ENCODE results near the gene SLC35F3. TPM values are rescaled to one million over a fixed set of nuclear protein-coding genes. Genes with fewer than 3 reads are reported as not detected.

Gene SLC35F3
- total RNA-seq, 2 donors from 2014 or later, result 14.4 to 14.8 TPM

DNA sequence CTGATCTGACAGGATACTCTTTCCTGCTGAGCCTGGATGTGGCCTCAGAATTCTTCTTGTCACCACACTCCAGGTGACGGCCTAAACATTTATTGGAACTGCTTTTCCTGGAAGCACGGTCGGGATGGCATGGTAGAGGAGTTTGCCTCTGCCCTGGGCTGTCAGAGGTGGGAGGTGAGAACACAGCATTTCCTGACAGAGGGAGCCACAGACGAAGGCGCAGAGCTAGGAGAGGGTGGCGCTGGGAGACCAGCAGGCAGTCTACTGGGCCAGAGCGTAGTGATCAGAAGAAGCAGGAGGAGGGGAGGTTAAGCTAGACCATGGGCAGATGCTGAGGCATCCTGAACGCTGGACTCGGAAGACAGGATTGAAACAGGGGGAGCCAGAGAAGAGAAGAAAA, 315.2 kb downstream of the SLC35F3 start:
- TF ChIP-seq, protein P1, sequence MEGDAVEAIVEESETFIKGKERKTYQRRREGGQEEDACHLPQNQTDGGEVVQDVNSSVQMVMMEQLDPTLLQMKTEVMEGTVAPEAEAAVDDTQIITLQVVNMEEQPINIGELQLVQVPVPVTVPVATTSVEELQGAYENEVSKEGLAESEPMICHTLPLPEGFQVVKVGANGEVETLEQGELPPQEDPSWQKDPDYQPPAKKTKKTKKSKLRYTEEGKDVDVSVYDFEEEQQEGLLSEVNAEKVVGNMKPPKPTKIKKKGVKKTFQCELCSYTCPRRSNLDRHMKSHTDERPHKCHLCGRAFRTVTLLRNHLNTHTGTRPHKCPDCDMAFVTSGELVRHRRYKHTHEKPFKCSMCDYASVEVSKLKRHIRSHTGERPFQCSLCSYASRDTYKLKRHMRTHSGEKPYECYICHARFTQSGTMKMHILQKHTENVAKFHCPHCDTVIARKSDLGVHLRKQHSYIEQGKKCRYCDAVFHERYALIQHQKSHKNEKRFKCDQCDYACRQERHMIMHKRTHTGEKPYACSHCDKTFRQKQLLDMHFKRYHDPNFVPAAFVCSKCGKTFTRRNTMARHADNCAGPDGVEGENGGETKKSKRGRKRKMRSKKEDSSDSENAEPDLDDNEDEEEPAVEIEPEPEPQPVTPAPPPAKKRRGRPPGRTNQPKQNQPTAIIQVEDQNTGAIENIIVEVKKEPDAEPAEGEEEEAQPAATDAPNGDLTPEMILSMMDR (conservative IDR thresholded peaks at IDR 0.05), result no peak
- Histone ChIP-seq H3K36me3 (ENCODE audit: control insufficient read depth, insufficient read depth, low read length) (no peaks in the 10 kb centered on the region), H3K4me1 (ENCODE audit: control insufficient read depth, insufficient read depth, low read length) (peaks cover 3% of the 10 kb centered on the region), H3K27ac (ENCODE audit: low read depth, low read length) (no peak overlapping the region), H3K9ac (ENCODE audit: extremely low read depth, low read length, poor library complexity, severe bottlenecking) (no peak overlapping the region), H3K4me3 (ENCODE audit: low read length) (no peak overlapping the region), H3K9me3 (ENCODE audit: control insufficient read depth, low read length) (peaks cover 28% of the 10 kb centered on the region), H3K27me3 (ENCODE audit: control insufficient read depth, insufficient read depth, low read length, poor library complexity, severe bottlenecking) (no peaks in the 10 kb centered on the region)
- Mint-ChIP-seq H3K36me3 (ENCODE audit: low read depth) (peaks cover 9% of the 10 kb centered on the region), H3K27ac (no peak overlapping the region), H3K9me3 (no peaks in the 10 kb centered on the region), H3K4me3 (no peak overlapping the region), H3K4me1 (peaks cover 27% of the 10 kb centered on the region), H3K27me3 (ENCODE audit: insufficient read depth) (no peaks in the 10 kb centered on the region)
- no peak for DNase-seq
- WGBS, 2 experiments (ENCODE audit: insufficient coverage in 1 of 2, insufficient read length in 1 of 2), result 88 to 94% methylated on average over 3 to 9 of the region's 9 CpGs

DNA sequence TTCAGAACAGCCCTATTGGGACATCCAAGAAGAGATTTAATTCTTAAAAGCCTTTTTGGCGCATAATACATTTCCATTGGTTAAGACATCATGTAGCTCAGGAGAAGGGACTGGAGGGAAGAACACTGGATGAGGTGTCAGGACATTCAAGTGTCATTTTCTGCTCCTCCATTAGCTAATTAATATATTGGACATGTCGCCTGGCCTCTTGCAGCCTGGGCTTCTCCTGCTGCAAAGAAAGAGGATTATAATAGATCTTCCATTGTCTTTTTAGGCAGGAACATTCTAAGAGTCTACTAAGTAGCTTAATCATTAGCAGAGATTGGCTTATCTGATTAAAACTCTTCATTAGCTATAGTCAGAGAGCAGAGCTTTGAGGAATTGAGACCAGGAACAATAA, 317.1 kb downstream of the SLC35F3 start:
- Mint-ChIP-seq H3K27ac (no peak overlapping the region), H3K9me3 (no peaks in the 10 kb centered on the region), H3K36me3 (ENCODE audit: low read depth) (peaks cover 13% of the 10 kb centered on the region), H3K4me1 (peaks cover 32% of the 10 kb centered on the region), H3K4me3 (no peak overlapping the region), H3K27me3 (ENCODE audit: insufficient read depth) (no peaks in the 10 kb centered on the region)
- WGBS, 2 experiments (ENCODE audit: insufficient coverage in 1 of 2, insufficient read length in 1 of 2), result 82 to 92% methylated on average over 1 to 2 of the region's 2 CpGs
- Histone ChIP-seq H3K4me3 (ENCODE audit: low read length) (peak overlapping the region; percentile 37), H3K4me1 (ENCODE audit: control insufficient read depth, insufficient read depth, low read length) (peaks cover 6% of the 10 kb centered on the region), H3K27me3 (ENCODE audit: control insufficient read depth, insufficient read depth, low read length, poor library complexity, severe bottlenecking) (no peaks in the 10 kb centered on the region), H3K27ac (ENCODE audit: low read depth, low read length) (no peak overlapping the region), H3K36me3 (ENCODE audit: control insufficient read depth, insufficient read depth, low read length) (no peaks in the 10 kb centered on the region), H3K9ac (ENCODE audit: extremely low read depth, low read length, poor library complexity, severe bottlenecking) (no peak overlapping the region), H3K9me3 (ENCODE audit: control insufficient read depth, low read length) (peaks cover 28% of the 10 kb centered on the region)
- no peak for DNase-seq
- TF ChIP-seq, protein P1 (conservative IDR thresholded peaks at IDR 0.05), result no peak

DNA sequence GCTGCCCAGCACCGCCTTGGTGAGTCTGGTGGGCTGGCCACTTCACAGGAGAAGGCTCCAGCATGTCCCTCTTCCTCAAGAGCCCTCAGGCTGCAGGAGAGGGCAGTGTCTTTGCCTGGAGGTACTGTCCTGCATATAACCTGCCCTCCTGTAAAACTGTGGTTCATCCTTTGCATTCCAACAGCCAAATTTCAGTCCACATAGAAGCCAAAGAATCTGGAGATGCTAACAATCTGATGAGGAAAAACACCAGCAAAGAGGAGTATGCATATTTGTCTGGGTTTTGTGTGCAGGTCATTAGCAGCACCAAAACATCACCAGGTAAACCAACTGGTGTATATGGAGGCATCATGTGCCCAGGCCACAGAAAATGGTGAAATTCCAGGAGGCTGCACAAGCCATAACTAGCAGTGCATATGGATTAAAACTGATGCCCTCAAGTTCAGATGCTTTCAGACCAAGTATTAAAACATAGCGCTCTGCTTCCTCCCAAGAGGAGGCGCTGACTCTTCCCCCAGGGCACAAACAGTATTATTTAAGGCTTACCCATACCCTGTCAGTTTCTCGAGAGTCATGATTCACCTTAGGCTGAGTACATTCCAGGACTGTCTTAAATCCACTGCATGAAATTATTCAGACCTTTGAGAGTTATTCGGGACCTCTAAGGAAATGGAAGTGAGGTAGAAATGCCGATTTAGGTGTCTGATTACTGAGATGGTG, 318.2 kb downstream of the SLC35F3 start:
- H3K9me3 Mint-ChIP-seq, result no peaks in the 10 kb centered on the region
- H3K27me3 Mint-ChIP-seq (ENCODE audit: insufficient read depth), result no peaks in the 10 kb centered on the region
- peaks cover 31% of the 10 kb centered on the region for H3K4me1 Mint-ChIP-seq
- TF ChIP-seq, protein P1 (conservative IDR thresholded peaks at IDR 0.05), result no peak
- Histone ChIP-seq H3K4me3 (ENCODE audit: low read length) (peak overlapping the region; percentile 13), H3K9me3 (ENCODE audit: control insufficient read depth, low read length) (peaks cover 28% of the 10 kb centered on the region), H3K36me3 (ENCODE audit: control insufficient read depth, insufficient read depth, low read length) (no peaks in the 10 kb centered on the region), H3K4me1 (ENCODE audit: control insufficient read depth, insufficient read depth, low read length) (peaks cover 10% of the 10 kb centered on the region), H3K27me3 (ENCODE audit: control insufficient read depth, insufficient read depth, low read length, poor library complexity, severe bottlenecking) (no peaks in the 10 kb centered on the region), H3K9ac (ENCODE audit: extremely low read depth, low read length, poor library complexity, severe bottlenecking) (no peak overlapping the region), H3K27ac (ENCODE audit: low read depth, low read length) (no peak overlapping the region)
- 93 to 98% methylated on average over 4 to 6 of the region's 6 CpGs for WGBS, 2 experiments (ENCODE audit: insufficient coverage in 1 of 2, insufficient read length in 1 of 2)
- H3K4me3 Mint-ChIP-seq, result no peak overlapping the region
- no peak for DNase-seq
- H3K27ac Mint-ChIP-seq, result no peak overlapping the region
- peaks cover 16% of the 10 kb centered on the region for H3K36me3 Mint-ChIP-seq (ENCODE audit: low read depth)
